CD14-positive monocyte (primary cell): ENCODE measurements around the gene PROSER1. TPM values are rescaled to one million over a fixed set of nuclear protein-coding genes. Genes with fewer than 3 reads are reported as not detected.

Source experiments
- DNase-seq, 3 donors: peaks; one replicate each; pipeline ENCODE4 v3.0.0-alpha.2; 2011 to 2022
- H2AFZ ChIP-seq: 2 replicates; pipeline ENCODE4 v1.6.0; 2012; ENCODE audit warnings: mild to moderate bottlenecking, low read depth, low read length, inconsistent platforms; ENCODE audit not compliant: insufficient read depth, poor library complexity, severe bottlenecking
- H3K27ac ChIP-seq, 2 donors: 1 replicate in 1 of 2; 2 replicates in 1 of 2; pipeline ENCODE4 v1.5.1; 2012 to 2013; ENCODE audit warnings: low read length in 2 of 2, control low read depth in 1 of 2, inconsistent platforms in 1 of 2, low read depth in 1 of 2, mild to moderate bottlenecking in 1 of 2
- H3K27me3 ChIP-seq, 2 donors: one replicate each; pipeline versions ENCODE4 v1.6.0 to v1.6.1; 2011 to 2013; ENCODE audit warnings: low read length in 2 of 2; ENCODE audit not compliant: control insufficient read depth in 2 of 2, insufficient read depth in 2 of 2
- H3K36me3 ChIP-seq, 2 donors: replicated peaks in 1 of 2; 1 replicate in 1 of 2; 2 replicates in 1 of 2; pipeline versions ENCODE4 v1.5.1 to v1.6.1; 2012 to 2013; ENCODE audit warnings: low read length in 2 of 2, control low read depth in 1 of 2, inconsistent platforms in 1 of 2, mild to moderate bottlenecking in 1 of 2; ENCODE audit not compliant: insufficient read depth in 2 of 2, control insufficient read depth in 1 of 2
- H3K4me1 ChIP-seq, 2 donors: 1 replicate in 1 of 2; 2 replicates in 1 of 2; pipeline versions ENCODE4 v1.5.1 to v1.6.1; 2012 to 2013; ENCODE audit warnings: low read length in 2 of 2, control low read depth in 1 of 2, inconsistent platforms in 1 of 2, mild to moderate bottlenecking in 1 of 2, moderate library complexity in 1 of 2; ENCODE audit not compliant: insufficient read depth in 2 of 2, control insufficient read depth in 1 of 2
- H3K4me2 ChIP-seq: replicated peaks from 2 replicates; pipeline ENCODE3; 2012; ENCODE audit warnings: low read length, moderate library complexity, mild to moderate bottlenecking; ENCODE audit not compliant: poor library complexity, severe bottlenecking; ENCODE audit errors: extremely low read depth
- H3K4me3 ChIP-seq, 3 experiments: fragments of 200-600 bp in 1 of 3; sonication (generic) in 1 of 3; replicated peaks in 1 of 3; 1 replicate in 2 of 3; 2 replicates in 1 of 3; pipeline ENCODE4 v1.5.1; 2011 to 2013; ENCODE audit warnings: low read length in 3 of 3, mild to moderate bottlenecking in 3 of 3, control low read depth in 2 of 3, low read depth in 2 of 3, inconsistent platforms in 1 of 3, moderate library complexity in 1 of 3
- H3K79me2 ChIP-seq: 2 replicates; pipeline ENCODE4 v1.6.0; 2012; ENCODE audit warnings: mild to moderate bottlenecking, control low read depth, inconsistent platforms, low read length, moderate library complexity; ENCODE audit not compliant: insufficient read depth
- H3K9ac ChIP-seq: 2 replicates; pipeline ENCODE4 v1.6.0; 2017; ENCODE audit warnings: low read length, mild to moderate bottlenecking; ENCODE audit not compliant: insufficient read depth, poor library complexity, severe bottlenecking
- H3K9me3 ChIP-seq, 2 donors: replicated peaks in 1 of 2; 1 replicate in 1 of 2; 2 replicates in 1 of 2; pipeline versions ENCODE4 v1.5.1 to v1.6.1; 2012 to 2013; ENCODE audit warnings: low read length in 2 of 2, control low read depth in 1 of 2; ENCODE audit not compliant: control insufficient read depth in 1 of 2, insufficient read depth in 1 of 2
- H4K20me1 ChIP-seq: 2 replicates; pipeline ENCODE4 v1.6.0; 2012; ENCODE audit warnings: mild to moderate bottlenecking, low read length, control low read depth, moderate library complexity; ENCODE audit not compliant: insufficient read depth
- H3K27ac Mint-ChIP-seq, 7 donors: one replicate each; pipeline ENCODE4 v1.8.0; 2020; ENCODE audit warnings: mild to moderate bottlenecking in 7 of 7, mixed read lengths in 7 of 7, moderate library complexity in 6 of 7, inconsistent platforms in 2 of 7
- H3K27me3 Mint-ChIP-seq, 3 donors: one replicate each; pipeline ENCODE4 v1.8.0; 2021 to 2022; ENCODE audit warnings: low read depth in 3 of 3, mild to moderate bottlenecking in 3 of 3, mixed read lengths in 3 of 3, moderate library complexity in 3 of 3, inconsistent platforms in 1 of 3
- H3K36me3 Mint-ChIP-seq, 2 donors: one replicate each; pipeline ENCODE4 v1.8.0; 2020; ENCODE audit warnings: mixed read lengths in 2 of 2, inconsistent platforms in 1 of 2, mild to moderate bottlenecking in 1 of 2
- H3K4me1 Mint-ChIP-seq: one replicate; pipeline ENCODE4 v1.8.0; 2020; ENCODE audit warnings: mild to moderate bottlenecking, mixed read lengths
- H3K4me3 Mint-ChIP-seq, 2 donors: one replicate each; pipeline ENCODE4 v1.8.0; 2020; ENCODE audit warnings: mild to moderate bottlenecking in 2 of 2, mixed read lengths in 2 of 2, moderate library complexity in 1 of 2
- H3K9me3 Mint-ChIP-seq, 7 donors: one replicate each; pipeline ENCODE4 v1.8.0; 2020 to 2022; ENCODE audit warnings: mixed read lengths in 7 of 7, mild to moderate bottlenecking in 6 of 7, moderate library complexity in 6 of 7, inconsistent platforms in 2 of 7
- CTCF ChIP-seq: fragments of 200-600 bp; IDR thresholded peaks from one replicate; pipeline ENCODE4 v1.8.0; 2022; ENCODE audit warnings: antibody characterized with exemption, mild to moderate bottlenecking
- WGBS: methylation state at CpG from one replicate; pipeline ENCODE4 v1.1.5; 2013; ENCODE audit warnings: missing lambda C conversion rate; ENCODE audit not compliant: insufficient coverage; 5-methylcytosine and 5-hydroxymethylcytosine counted together
- intact Hi-C, 2 donors: fragments of 100-400 bp; cut with micrococcal nuclease; formaldehyde crosslinking; loops; one replicate each; pipeline versions ENCODE4 v1.15.0 to v1.15.1; 2023
- polyA plus RNA-seq, 3 donors: library from polyadenylated mRNA; depleted of rRNA in 1 of 3; unstranded in 2 of 3; stranded (reverse) in 1 of 3; fragments of 300-500 nt in 2 of 3; fragments of >200 nt in 1 of 3; fragmentation: Illumina TruSeq in 2 of 3; gene quantifications; 1 replicate in 2 of 3; 2 replicates in 1 of 3; pipeline ENCODE4 v1.2.3, GENCODE V29; 2012 to 2021

The PROSER1 gene
- polyA plus RNA-seq, 3 donors = 4.6 to 28.5 (median 9.1) TPM

GRCh38 chr13:39035204-39035603 is 2.7 kb downstream of the PROSER1 start:
- intact Hi-C loops = no loop called here
- H3K27me3 ChIP-seq = no peaks in the 10 kb centered on the region
- Mint-ChIP-seq H3K4me1 (peaks cover 48% of the 10 kb centered on the region), H3K27ac (peak overlapping the region in 2 of 7 donors; percentile 58 to 59), H3K9me3 (no peaks in the 10 kb centered on the region), H3K4me3 (peak overlapping the region; percentile 17 to 58), H3K36me3 (peaks cover 16 to 17% of the 10 kb centered on the region in 2 donors), H3K27me3 (peaks cover 0 to 3% (median 0%) of the 10 kb centered on the region in 3 donors)
- peaks cover 87% of the 10 kb centered on the region for H3K79me2 ChIP-seq
- DNase-seq = no peak
- H2AFZ ChIP-seq = no peak overlapping the region
- peak overlapping the region; percentile 81 for H3K4me2 ChIP-seq
- H3K36me3 ChIP-seq = peaks cover 3 to 18% of the 10 kb centered on the region in 2 donors
- peaks cover 42 to 50% of the 10 kb centered on the region in 2 donors for H3K4me1 ChIP-seq
- H3K9ac ChIP-seq = no peak overlapping the region
- H3K9me3 ChIP-seq = no peaks in the 10 kb centered on the region
- no peak for TF ChIP-seq CTCF
- H3K27ac ChIP-seq = no peak overlapping the region
- WGBS = 82% methylated on average over 2 of the region's 2 CpGs
- H3K4me3 ChIP-seq = peak overlapping the region in 1 of 3 experiments; percentile 84
- H4K20me1 ChIP-seq = peaks cover 60% of the 10 kb centered on the region

GRCh38 chr13:39034085-39034484 is 3.8 kb downstream of the PROSER1 start:
- Histone ChIP-seq H3K79me2 (peaks cover 77% of the 10 kb centered on the region), H3K9me3 (no peaks in the 10 kb centered on the region), H3K27me3 (no peaks in the 10 kb centered on the region), H3K4me1 (peaks cover 32 to 38% of the 10 kb centered on the region in 2 donors), H2AFZ (no peak overlapping the region), H3K36me3 (peaks cover 6 to 29% of the 10 kb centered on the region in 2 donors), H3K27ac (no peak overlapping the region), H4K20me1 (peaks cover 61% of the 10 kb centered on the region), H3K4me2 (no peak overlapping the region), H3K9ac (no peak overlapping the region), H3K4me3 (no peak overlapping the region)
- peaks cover 0 to 3% (median 0%) of the 10 kb centered on the region in 3 donors for H3K27me3 Mint-ChIP-seq
- no peak overlapping the region for H3K4me3 Mint-ChIP-seq
- H3K27ac Mint-ChIP-seq = peak overlapping the region in 1 of 7 donors; percentile 42
- no peak for TF ChIP-seq CTCF
- WGBS = no CpG with 5 or more reads among the region's 1 CpG
- no peaks in the 10 kb centered on the region for H3K9me3 Mint-ChIP-seq
- H3K36me3 Mint-ChIP-seq = peaks cover 19 to 22% of the 10 kb centered on the region in 2 donors
- DNase-seq = no peak
- H3K4me1 Mint-ChIP-seq = peaks cover 40% of the 10 kb centered on the region
- intact Hi-C loops = no loop called here
